Activated T-helper 1 cell treated with anti-CD3 and anti-CD28 coated beads, Interleukin-12 subunit alpha, Interleukin-12 subunit beta, Interleukin-2, Interleukin-4 antibody, amounts not matched to agents 30 ng/mL and 10 ng/mL and 1 ng/mL, durations not matched to agents 14 hours and 24 hours and 36 hours (primary cell): ENCODE measurements around the gene ATP5F1E. TPM values are rescaled to one million over a fixed set of nuclear protein-coding genes. Genes with fewer than 3 reads are reported as not detected.

Source experiments
- DNase-seq: peaks from one replicate; pipeline ENCODE4 v3.0.0; 2021; ENCODE audit warnings: low spot score
- H3K27ac Mint-ChIP-seq: one replicate; pipeline ENCODE4 v1.8.0; 2021; ENCODE audit warnings: mild to moderate bottlenecking, mixed read lengths
- H3K27me3 Mint-ChIP-seq: one replicate; pipeline ENCODE4 v1.8.0; 2022; ENCODE audit warnings: mild to moderate bottlenecking, moderate library complexity, mixed read lengths; ENCODE audit not compliant: insufficient read depth
- H3K36me3 Mint-ChIP-seq: one replicate; pipeline ENCODE4 v1.8.0; 2021; ENCODE audit warnings: low read depth, mixed read lengths
- H3K4me1 Mint-ChIP-seq: one replicate; pipeline ENCODE4 v1.8.0; 2021; ENCODE audit warnings: low read depth, mixed read lengths
- H3K4me3 Mint-ChIP-seq: one replicate; pipeline ENCODE4 v1.8.0; 2021; ENCODE audit warnings: mild to moderate bottlenecking, moderate library complexity, mixed read lengths
- H3K9me3 Mint-ChIP-seq: one replicate; pipeline ENCODE4 v1.8.0; 2021; ENCODE audit warnings: mixed read lengths
- intact Hi-C: fragments of 100-400 bp; cut with micrococcal nuclease; formaldehyde crosslinking; loops from one replicate; pipeline ENCODE4 v1.15.1; 2024
- total RNA-seq: library from RNA; stranded (reverse); gene quantifications from 2 replicates; pipeline ENCODE4 v1.2.3, GENCODE V29; 2022

ATP5F1E gene
- total RNA-seq, 1 donor from 2014 or later: 81.3 TPM

GRCh38 chr20:59025511-59025910, 6.6 kb downstream of the ATP5F1E start:
- Mint-ChIP-seq H3K36me3 (peaks cover 61% of the 10 kb centered on the region), H3K9me3 (no peaks in the 10 kb centered on the region), H3K4me1 (peaks cover 50% of the 10 kb centered on the region), H3K4me3 (no peak overlapping the region), H3K27me3 (no peaks in the 10 kb centered on the region), H3K27ac (no peak overlapping the region)
- DNase-seq: no peak
- intact Hi-C loops: no loop called here

- H3K4me1 Mint-ChIP-seq: peaks cover 46% of the 10 kb centered on the region
- intact Hi-C loops: no loop called here
- H3K36me3 Mint-ChIP-seq: peaks cover 57% of the 10 kb centered on the region
- no peak overlapping the region for H3K4me3 Mint-ChIP-seq
- no peaks in the 10 kb centered on the region for H3K27me3 Mint-ChIP-seq
- DNase-seq: no peak
- no peak overlapping the region for H3K27ac Mint-ChIP-seq
- no peaks in the 10 kb centered on the region for H3K9me3 Mint-ChIP-seq
Measured at GRCh38 chr20:59025086-59025485, 7.0 kb downstream of the ATP5F1E start.

- DNase-seq: no peak
- Mint-ChIP-seq H3K27ac (no peak overlapping the region), H3K4me3 (no peak overlapping the region), H3K9me3 (no peaks in the 10 kb centered on the region), H3K4me1 (peaks cover 36% of the 10 kb centered on the region), H3K27me3 (no peaks in the 10 kb centered on the region), H3K36me3 (peaks cover 49% of the 10 kb centered on the region)
- intact Hi-C loops: no loop called here
Measured at GRCh38 chr20:59024111-59024530, 8.0 kb downstream of the ATP5F1E start.

- intact Hi-C loops: no loop called here
- DNase-seq: no peak
Measured at GRCh38 chr20:59023616-59024015, 8.5 kb downstream of the ATP5F1E start.

GRCh38 chr20:59022754-59023153, 9.4 kb downstream of the ATP5F1E start:
- H3K27me3 Mint-ChIP-seq: no peaks in the 10 kb centered on the region
- H3K9me3 Mint-ChIP-seq: no peaks in the 10 kb centered on the region
- DNase-seq: no peak
- H3K36me3 Mint-ChIP-seq: peaks cover 39% of the 10 kb centered on the region
- H3K4me3 Mint-ChIP-seq: no peak overlapping the region
- H3K27ac Mint-ChIP-seq: no peak overlapping the region
- peaks cover 23% of the 10 kb centered on the region for H3K4me1 Mint-ChIP-seq
- intact Hi-C loops: no loop called here

More at GRCh38 chr20:59023616-59024015, 8.5 kb downstream of the ATP5F1E start:
- no peak overlapping the region for H3K27ac Mint-ChIP-seq
- H3K4me1 Mint-ChIP-seq: peaks cover 31% of the 10 kb centered on the region
- H3K4me3 Mint-ChIP-seq: no peak overlapping the region
- H3K36me3 Mint-ChIP-seq: peaks cover 44% of the 10 kb centered on the region
- no peaks in the 10 kb centered on the region for H3K9me3 Mint-ChIP-seq
- no peaks in the 10 kb centered on the region for H3K27me3 Mint-ChIP-seq

GRCh38 chr20:59020938-59021551, 11.1 kb downstream of the ATP5F1E start:
- intact Hi-C loops: no loop called here
- Mint-ChIP-seq H3K4me3 (no peak overlapping the region), H3K4me1 (peaks cover 24% of the 10 kb centered on the region), H3K27ac (no peak overlapping the region), H3K27me3 (no peaks in the 10 kb centered on the region), H3K36me3 (peaks cover 25% of the 10 kb centered on the region), H3K9me3 (no peaks in the 10 kb centered on the region)
- DNase-seq: no peak

- Mint-ChIP-seq H3K27ac (no peak within 1 kb of the TSS), H3K4me1 (peaks cover 24% of the 10 kb centered on the region), H3K36me3 (peaks cover 15% of the 10 kb centered on the region), H3K4me3 (no peak within 1 kb of the TSS), H3K9me3 (no peaks in the 10 kb centered on the region), H3K27me3 (no peaks in the 10 kb centered on the region)
- no peak for DNase-seq
- intact Hi-C loops: no loop called here
Measured at GRCh38 chr20:59019217-59019616, 12.9 kb downstream of the ATP5F1E start, which contains the start of gene TUBB1. TSS of gene TUBB1 (plus strand) at chr20:59019429. CDS start at chr20:59019523, 94 bp downstream.

GRCh38 chr20:59018817-59019216, 13.3 kb downstream of the ATP5F1E start:
- H3K9me3 Mint-ChIP-seq: no peaks in the 10 kb centered on the region
- peaks cover 28% of the 10 kb centered on the region for H3K4me1 Mint-ChIP-seq
- no peak overlapping the region for H3K27ac Mint-ChIP-seq
- no peak for DNase-seq
- peaks cover 11% of the 10 kb centered on the region for H3K36me3 Mint-ChIP-seq
- no peaks in the 10 kb centered on the region for H3K27me3 Mint-ChIP-seq
- intact Hi-C loops: no loop called here
- no peak overlapping the region for H3K4me3 Mint-ChIP-seq

- Mint-ChIP-seq H3K27me3 (peaks cover 2% of the 10 kb centered on the region), H3K4me1 (peaks cover 34% of the 10 kb centered on the region), H3K4me3 (no peak overlapping the region), H3K36me3 (peaks cover 8% of the 10 kb centered on the region), H3K27ac (no peak overlapping the region), H3K9me3 (no peaks in the 10 kb centered on the region)
- intact Hi-C loops: no loop called here
- no peak for DNase-seq
Measured at GRCh38 chr20:59017493-59018231, 14.5 kb downstream of the ATP5F1E start.

- DNase-seq: no peak
- intact Hi-C loops: no loop called here
- peaks cover 4% of the 10 kb centered on the region for H3K36me3 Mint-ChIP-seq
- no peak overlapping the region for H3K27ac Mint-ChIP-seq
- H3K4me1 Mint-ChIP-seq: peaks cover 34% of the 10 kb centered on the region
- H3K4me3 Mint-ChIP-seq: peak overlapping the region; percentile 24
- H3K27me3 Mint-ChIP-seq: peaks cover 2% of the 10 kb centered on the region
- H3K9me3 Mint-ChIP-seq: no peaks in the 10 kb centered on the region
Measured at GRCh38 chr20:59016795-59017492, 15.2 kb downstream of the ATP5F1E start.

- no peaks in the 10 kb centered on the region for H3K9me3 Mint-ChIP-seq
- peaks cover 2% of the 10 kb centered on the region for H3K27me3 Mint-ChIP-seq
- intact Hi-C loops: no loop called here
- H3K27ac Mint-ChIP-seq: peak overlapping the region; percentile 5
- peaks cover 42% of the 10 kb centered on the region for H3K4me1 Mint-ChIP-seq
- H3K36me3 Mint-ChIP-seq: peaks cover 4% of the 10 kb centered on the region
- DNase-seq: no peak
- no peak overlapping the region for H3K4me3 Mint-ChIP-seq
Measured at GRCh38 chr20:59015812-59016711, 16.1 kb downstream of the ATP5F1E start.

- DNase-seq: no peak
- H3K9me3 Mint-ChIP-seq: no peaks in the 10 kb centered on the region
- intact Hi-C loops: no loop called here
- no peak overlapping the region for H3K4me3 Mint-ChIP-seq
- H3K36me3 Mint-ChIP-seq: peaks cover 2% of the 10 kb centered on the region
- H3K27me3 Mint-ChIP-seq: peaks cover 2% of the 10 kb centered on the region
- H3K27ac Mint-ChIP-seq: no peak overlapping the region
- peaks cover 42% of the 10 kb centered on the region for H3K4me1 Mint-ChIP-seq
Measured at GRCh38 chr20:59015411-59015810, 16.7 kb downstream of the ATP5F1E start.
